Measurements from ENCODE around the gene FAR1.

DNA sequence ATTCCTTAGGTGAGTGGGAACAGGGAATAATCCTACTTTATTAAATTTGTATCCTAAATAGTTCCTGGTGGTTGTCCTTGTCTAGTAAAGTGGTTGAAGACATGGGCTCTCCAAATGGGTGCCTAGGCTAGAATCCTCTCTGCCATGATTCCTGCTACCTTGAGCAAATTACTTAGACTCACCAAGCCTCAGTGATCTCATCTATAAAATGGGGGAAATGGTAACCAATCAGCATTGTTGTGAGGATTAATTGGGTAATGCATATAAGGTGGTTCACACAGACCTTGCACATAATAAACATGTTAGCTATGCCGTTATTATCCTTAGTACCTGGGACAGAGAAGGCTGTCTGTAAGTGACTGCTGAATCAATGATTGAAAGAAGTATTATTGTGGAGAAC, 109.9 kb downstream of the FAR1 start:
- TF ChIP-seq POLR2A (IDR thresholded peaks at IDR 0.05; ENCODE audit: low read depth, low read length): no peak
- no peak for TF ChIP-seq TAF1 (IDR thresholded peaks at IDR 0.05; ENCODE audit: borderline replicate concordance, low read depth, low read length)
- TF ChIP-seq POLR2AphosphoS5 (IDR thresholded peaks at IDR 0.05; ENCODE audit: low read depth, low read length): no peak
